Stimulated activated naive CD4-positive, alpha-beta T cell treated with Interleukin-2 at 50 U/mL for 16 hours (primary cell): ENCODE measurements around the gene PASK.
"Not testable (repeated sequence)": the region's sequence is repeated elsewhere in the genome, so short reads cannot be mapped to it uniquely, and the experiment has no call there.

ENCODE experiments used
- DNase-seq: peaks from one replicate; lab custom pipeline; 2025; lab: John Stamatoyannopoulos, UW

PASK gene

DNA sequence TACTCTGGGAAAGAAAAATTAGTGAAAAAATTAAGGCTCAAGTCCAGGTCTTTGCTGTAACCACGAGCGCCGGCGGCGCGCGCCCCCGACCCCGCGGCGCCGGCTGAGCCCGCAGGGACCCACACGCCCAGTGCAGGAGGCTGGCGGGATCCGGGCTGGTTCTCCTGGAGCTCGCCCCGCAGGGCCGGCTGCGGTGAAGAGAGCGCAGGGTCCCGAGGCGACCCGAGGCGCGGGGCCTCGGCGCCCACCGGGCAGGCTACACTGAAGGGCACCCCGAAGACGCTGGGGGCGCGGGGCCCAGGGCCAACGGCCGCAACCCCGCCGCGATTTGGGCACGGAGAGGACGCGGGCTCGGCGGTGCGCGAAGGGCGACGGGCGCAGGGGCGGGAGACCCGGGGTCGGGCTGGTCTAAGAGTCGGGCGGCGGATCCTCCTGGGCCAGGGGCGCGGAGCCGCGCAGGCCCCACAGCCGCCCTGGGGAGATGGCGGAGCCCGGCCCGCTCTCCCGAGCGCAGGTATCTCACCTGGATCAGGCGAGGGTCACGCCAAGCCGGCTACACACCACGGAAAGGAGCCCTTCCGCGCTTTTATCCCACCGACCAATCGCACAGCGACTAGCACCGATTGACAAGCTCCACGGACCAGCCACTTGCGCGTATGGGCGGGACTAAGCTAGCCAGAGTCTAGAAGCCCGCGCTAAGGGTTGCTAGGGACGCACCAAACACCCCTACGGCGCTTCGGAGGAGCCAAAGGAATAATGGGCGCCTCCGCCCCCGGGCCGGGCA lies at the start of gene PASK:
TSS of gene PASK (minus strand) at position 582 of the 784 bp plus-strand sequence. CDS start 6,440 bp downstream, outside the sequence.
- peak; percentile 94 for DNase-seq

DNA sequence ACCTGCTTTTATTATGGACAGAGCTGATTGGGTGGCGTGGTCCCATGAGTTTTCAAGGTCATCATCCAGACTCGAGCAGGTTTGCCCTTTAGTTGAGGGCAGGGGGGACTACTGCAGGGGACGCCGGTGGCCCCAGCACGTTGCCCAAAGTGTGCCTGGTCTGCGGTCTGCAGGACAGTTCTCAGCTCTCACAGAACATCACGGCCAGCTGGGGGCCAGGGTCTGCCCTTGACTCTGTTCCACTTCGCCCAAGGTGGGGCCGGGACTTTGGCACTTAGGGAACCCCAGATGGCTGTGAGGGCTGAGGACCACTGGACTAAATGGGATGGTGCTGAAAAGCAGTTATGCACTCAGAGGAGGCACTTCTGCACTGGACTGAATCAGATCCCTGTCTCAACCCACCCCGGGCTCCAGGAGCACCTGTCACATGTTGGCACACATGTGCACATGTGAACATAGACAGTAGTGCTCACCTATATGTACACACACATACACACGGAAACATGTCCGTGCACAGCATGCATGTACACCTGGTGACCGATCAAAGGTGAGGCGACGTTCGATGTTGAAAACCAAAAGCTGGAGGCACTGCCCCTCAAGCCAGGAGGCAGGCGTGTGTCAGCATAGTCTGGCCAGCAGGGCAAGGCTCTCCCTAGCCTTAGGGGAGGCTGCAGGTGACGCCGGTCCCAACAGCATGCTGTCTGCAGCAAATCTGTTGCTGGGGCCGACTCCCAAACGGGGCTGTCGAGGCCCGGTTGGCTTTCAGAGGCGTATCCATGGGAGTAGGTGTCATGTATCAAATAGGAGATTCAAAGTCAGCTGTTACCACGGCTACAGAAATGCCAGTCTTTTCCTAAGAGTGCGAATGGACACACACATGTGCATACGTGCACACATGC lies 49.4 kb upstream of the PASK start:
- DNase-seq: no peak

DNA sequence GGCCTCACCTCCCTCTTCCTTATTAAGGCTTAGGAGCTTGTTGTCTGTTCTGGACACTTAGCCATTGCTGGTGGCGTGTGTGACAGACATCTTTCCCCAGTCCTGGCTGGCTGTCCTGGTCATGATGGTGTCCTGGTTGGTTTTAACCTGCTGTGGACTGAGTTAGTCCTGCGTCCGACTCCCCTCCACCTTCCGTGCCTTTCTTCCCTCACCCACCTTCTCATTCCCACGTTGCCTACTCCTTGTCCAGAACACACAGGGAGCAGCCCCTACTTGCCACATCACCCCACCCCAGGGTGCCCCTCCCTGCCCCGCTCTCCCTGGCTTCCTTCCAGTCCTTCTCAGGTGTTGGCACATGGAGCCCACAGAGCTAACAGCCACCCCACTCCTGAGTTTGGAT lies 48.7 kb upstream of the PASK start:
- no peak for DNase-seq

- DNase-seq: not testable (repeated sequence)
These were observed 48.0 kb upstream of the PASK start for GRCh38 chr2:241197246-241197645.

DNA sequence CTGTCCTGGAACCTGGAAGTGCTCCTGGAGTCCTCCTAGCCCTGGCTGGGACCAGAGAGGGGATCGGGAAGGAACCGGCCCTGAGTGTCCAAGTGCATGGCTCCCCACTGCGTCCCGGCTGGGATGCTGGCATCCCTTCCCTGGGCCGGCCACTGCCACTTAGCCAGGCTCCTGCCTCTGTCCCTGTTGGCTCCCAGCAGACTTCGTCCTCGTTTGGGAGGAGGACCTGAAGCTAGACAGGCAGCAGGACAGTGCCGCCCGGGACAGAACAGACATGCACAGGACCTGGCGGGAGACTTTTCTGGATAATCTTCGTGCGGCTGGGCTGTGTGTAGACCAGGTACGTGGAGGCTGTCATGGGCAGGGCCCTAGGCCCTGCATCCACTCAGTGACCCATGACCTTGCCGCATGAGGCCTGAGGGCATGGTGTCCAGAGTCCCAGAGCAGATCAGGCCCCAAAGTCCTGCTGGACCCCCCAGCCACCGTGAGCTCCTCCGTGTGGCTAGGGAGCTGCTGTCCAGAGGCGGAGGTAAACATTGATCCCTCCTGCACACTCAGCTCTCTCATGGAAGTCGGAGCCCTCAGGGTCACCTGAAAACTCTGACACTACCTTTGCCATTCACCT lies 46.3 kb upstream of the PASK start:
- no peak for DNase-seq

- no peak for DNase-seq
These were observed 45.5 kb upstream of the PASK start for GRCh38 chr2:241194811-241195210.

GRCh38 chr2:241193271-241193670 lies 44.0 kb upstream of the PASK start:
- no peak for DNase-seq

DNA sequence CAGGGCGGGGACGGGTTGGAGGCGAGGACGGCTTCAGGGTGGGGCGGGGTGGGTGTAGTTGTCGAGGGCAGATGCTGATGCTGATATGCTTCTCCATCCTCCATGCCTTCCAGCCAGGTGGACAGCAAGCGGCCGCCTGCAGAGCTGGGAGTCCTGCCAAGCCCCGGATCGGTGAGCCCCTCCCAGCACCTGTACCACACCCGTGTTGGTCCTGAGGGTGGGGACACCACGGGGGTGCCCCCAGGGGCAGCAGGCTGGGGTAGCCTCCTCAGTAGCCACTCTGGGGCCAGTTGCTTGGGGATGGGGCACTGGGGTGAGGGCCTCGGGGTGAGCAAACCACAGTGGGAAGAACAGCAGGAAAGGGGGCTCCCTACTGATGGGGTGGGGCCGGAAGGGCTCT lies 41.8 kb upstream of the PASK start:
- no peak for DNase-seq

DNA sequence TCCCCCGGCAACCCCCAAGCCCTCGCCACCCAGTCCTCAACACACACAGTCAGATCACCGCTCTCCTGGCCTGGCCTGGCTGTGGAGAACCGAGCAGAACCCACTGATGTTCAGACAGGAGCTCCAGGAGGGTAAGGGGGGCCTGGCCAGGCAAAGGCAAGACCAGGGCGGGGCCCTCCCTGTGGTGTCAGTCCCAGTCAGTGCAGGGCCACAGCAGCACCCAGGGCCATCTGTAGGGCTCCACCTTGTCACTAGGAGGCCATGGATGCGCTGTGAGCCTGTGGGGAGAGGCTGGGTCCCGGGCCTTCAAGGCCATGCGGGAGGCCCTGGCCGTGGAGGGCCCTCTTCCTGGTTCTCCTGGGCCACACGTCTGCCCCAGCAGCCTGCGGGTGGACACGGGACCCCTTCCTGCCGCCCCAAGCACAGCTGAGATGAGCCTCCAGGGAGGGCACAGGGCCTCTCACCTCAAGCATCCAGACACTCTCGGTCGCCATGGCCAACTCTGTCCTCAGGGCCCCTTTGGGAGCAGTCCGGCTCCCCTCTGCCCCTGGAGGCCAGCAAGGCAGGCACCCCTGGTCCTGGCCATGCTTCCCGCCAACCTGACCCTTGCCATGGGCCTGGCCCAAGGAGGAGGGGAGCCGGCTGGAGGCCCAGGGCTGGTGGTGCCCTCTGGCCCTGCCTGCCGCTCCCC lies 41.2 kb upstream of the PASK start:
- no peak for DNase-seq

GRCh38 chr2:241189856-241190201 lies 40.6 kb upstream of the PASK start:
- no peak for DNase-seq

GRCh38 chr2:241189093-241189855 lies 40.0 kb upstream of the PASK start:
- DNase-seq: no peak

- no peak for DNase-seq
These were observed 39.3 kb upstream of the PASK start, which contains the start of gene ANO7 for GRCh38 chr2:241188361-241189092. TSS of gene ANO7 (plus strand) at chr2:241188677. CDS start at chr2:241190064, 1,387 bp downstream.

DNA sequence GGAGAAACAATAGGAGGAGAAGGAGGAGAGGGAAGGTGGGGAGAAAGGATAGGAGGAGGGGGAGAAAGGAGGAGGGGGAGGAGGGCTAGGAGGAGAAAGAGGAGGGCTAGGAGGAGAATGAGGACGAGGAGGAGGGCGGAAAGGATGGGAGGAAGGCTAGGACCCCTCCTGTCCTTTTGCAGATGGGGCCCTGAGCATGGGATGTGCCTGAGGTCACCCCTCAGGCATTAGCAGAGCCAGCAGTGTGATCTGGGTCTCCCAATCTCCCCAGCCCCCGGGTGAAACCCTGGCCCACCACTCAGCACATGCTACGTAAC lies 38.6 kb upstream of the PASK start:
- DNase-seq: no peak

DNA sequence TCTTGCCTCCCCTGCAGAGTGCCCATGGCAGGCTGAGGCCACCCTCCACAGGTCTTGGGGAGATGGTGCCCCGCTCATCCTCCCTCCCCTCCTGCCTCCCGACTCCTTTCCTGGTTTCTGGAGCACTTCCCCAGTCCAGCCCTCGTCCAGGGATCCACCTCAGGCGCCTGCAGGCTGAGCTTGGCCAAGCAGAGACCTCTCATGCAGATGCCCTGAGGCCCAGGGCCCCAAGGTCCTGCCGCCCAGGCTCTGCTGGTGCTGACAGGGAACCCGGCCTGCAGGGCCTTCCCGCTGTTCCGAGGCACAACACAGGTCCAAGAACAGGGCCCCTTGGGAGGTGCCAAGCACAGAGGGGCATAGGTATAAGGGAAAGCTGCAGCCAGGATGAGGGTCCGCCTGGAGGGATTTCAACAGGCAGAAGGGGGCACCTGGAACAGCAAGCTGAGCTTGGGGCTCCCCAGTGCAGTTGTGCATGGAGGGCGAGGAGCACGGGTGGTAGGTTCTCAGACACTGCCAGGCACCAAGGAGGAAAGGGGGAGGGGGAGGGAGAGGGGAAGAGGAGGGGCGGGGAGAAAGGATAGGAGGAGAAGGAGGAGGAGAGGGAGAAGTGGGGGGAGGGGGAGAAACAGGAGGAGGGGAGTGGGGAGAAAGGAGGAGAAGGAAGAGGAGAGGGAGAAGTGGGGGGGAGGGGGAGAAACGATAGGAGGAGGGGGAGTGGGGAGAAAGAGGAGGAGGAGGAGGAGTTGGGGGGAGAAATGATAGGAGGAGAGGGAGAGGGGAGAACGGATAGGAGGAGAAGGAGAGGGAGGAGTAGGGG lies 38.0 kb upstream of the PASK start:
- no peak for DNase-seq

GRCh38 chr2:241185961-241186360 lies 36.7 kb upstream of the PASK start:
- DNase-seq: no peak

GRCh38 chr2:241184901-241185300 lies 35.6 kb upstream of the PASK start:
- DNase-seq: no peak

DNA sequence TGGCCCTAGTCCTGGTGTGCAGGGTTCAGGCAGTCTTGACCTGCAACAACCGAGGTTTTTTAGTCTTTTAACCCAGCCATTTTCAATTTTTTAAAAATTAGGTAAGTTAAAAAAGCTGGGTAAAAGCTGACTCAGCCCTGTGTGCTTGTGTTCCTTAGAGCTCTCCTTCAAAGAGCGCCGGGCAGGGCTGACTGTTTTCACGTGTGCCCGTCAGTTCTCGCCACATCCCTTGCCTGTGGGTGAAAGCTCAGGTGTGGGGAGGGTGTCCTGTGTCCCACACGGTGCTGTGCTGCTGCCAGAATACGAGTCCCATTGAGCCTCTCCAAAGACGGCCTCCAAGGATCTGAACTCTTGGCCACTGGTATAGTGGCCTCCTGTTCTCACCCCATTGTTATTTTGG lies 33.9 kb upstream of the PASK start:
- DNase-seq: no peak

GRCh38 chr2:241182531-241183133 lies 33.4 kb upstream of the PASK start:
- no peak for DNase-seq

DNA sequence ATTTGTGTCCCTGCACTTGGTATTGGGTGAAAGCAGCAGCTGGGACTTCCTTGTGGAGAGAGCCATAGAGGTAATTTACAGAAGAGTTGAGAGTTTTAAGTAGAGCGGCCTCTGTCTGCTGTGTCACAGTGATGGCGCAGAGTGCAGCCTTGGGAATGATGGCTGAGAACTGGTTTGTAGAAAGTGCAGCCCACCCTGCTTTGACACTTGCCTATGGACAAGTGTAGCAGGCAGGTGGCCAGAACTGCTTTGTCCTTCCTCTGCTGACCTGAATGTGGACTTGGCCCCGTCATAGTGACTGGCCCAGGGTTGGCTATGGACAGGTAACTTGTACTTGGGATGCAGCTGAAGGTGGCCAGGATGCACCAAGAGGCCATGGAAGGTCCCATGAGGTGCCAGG lies 32.9 kb upstream of the PASK start:
- no peak for DNase-seq
